ENCODE data around the gene CYLD. TPM values are rescaled to one million over a fixed set of nuclear protein-coding genes. Genes with fewer than 3 reads are reported as not detected.

Gene CYLD
- total RNA-seq, 1 donor from 2014 or later, result 27.8 TPM

DNA sequence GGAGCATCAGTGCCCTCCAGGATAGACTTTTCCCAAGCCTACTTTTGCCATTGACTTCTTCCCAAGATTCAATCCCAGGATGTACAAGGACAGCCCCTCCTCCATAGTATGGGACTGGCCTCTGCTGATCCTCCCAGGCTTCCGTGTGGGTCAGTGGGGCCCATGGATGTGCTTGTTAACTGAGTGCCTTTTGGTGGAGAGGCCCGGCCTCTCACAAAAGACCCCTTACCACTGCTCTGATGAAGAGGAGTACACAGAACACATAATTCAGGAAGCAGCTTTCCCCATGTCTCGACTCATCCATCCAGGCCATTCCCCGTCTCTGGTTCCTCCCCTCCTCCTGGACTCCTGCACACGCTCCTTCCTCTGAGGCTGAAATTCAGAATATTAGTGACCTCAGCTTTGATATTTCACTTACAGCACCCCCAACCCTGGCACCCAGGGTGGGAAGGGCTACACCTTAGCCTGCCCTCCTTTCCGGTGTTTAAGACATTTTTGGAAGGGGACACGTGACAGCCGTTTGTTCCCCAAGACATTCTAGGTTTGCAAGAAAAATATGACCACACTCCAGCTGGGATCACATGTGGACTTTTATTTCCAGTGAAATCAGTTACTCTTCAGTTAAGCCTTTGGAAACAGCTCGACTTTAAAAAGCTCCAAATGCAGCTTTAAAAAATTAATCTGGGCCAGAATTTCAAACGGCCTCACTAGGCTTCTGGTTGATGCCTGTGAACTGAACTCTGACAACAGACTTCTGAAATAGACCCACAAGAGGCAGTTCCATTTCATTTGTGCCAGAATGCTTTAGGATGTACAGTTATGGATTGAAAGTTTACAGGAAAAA, 9.7 kb upstream of the CYLD start:
- peaks cover 23% of the 10 kb centered on the region for H3K27me3 Mint-ChIP-seq (ENCODE audit: unreplicated experiment)
- H3K36me3 Mint-ChIP-seq (ENCODE audit: unreplicated experiment), result no peaks in the 10 kb centered on the region
- no peak for TF ChIP-seq CTCF (IDR thresholded peaks at IDR 0.05)
- H3K4me3 Mint-ChIP-seq (ENCODE audit: unreplicated experiment), result no peak overlapping the region
- peak; percentile 72 for DNase-seq (ENCODE audit: extremely low spot score, unreplicated experiment)
- H3K9me3 Mint-ChIP-seq (ENCODE audit: unreplicated experiment), result no peaks in the 10 kb centered on the region
- H3K27ac Mint-ChIP-seq (ENCODE audit: unreplicated experiment), result no peak overlapping the region
- H3K4me1 Mint-ChIP-seq (ENCODE audit: unreplicated experiment), result no peaks in the 10 kb centered on the region

GRCh38 chr16:50733468-50733867, 8.4 kb upstream of the CYLD start:
- DNase-seq (ENCODE audit: extremely low spot score, unreplicated experiment), result no peak
- no peaks in the 10 kb centered on the region for H3K4me1 Mint-ChIP-seq (ENCODE audit: unreplicated experiment)
- no peaks in the 10 kb centered on the region for H3K36me3 Mint-ChIP-seq (ENCODE audit: unreplicated experiment)
- no peak for TF ChIP-seq CTCF (IDR thresholded peaks at IDR 0.05)
- peaks cover 30% of the 10 kb centered on the region for H3K27me3 Mint-ChIP-seq (ENCODE audit: unreplicated experiment)
- no peaks in the 10 kb centered on the region for H3K9me3 Mint-ChIP-seq (ENCODE audit: unreplicated experiment)
- H3K27ac Mint-ChIP-seq (ENCODE audit: unreplicated experiment), result no peak overlapping the region
- no peak overlapping the region for H3K4me3 Mint-ChIP-seq (ENCODE audit: unreplicated experiment)

DNA sequence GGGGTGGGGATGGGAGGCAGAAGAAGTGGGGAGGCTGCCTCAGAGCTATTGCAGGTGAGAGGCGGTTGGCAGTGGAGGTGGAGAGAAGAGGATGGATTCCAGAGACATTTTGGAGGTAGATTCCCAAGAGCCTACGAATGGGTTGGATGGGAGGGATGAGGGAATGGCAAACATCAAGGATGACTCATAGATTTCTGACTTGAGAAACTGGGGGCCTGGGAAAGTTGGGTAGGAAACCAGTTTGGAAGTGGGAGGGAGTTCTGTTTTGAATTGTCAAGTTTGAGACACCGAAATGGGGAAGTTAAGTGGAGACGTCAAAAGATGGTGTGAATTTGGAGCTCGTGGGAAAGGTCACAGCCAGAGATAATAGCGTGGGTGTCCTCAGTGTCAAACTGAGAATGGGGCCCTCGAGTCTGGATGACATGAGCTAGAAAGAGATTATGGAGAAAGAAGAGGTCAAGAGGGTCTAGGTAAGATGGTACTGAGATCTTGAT, 6.2 kb upstream of the CYLD start:
- Mint-ChIP-seq H3K9me3 (ENCODE audit: unreplicated experiment) (no peaks in the 10 kb centered on the region), H3K4me3 (ENCODE audit: unreplicated experiment) (no peak overlapping the region), H3K27me3 (ENCODE audit: unreplicated experiment) (peaks cover 30% of the 10 kb centered on the region), H3K4me1 (ENCODE audit: unreplicated experiment) (peaks cover 2% of the 10 kb centered on the region), H3K36me3 (ENCODE audit: unreplicated experiment) (no peaks in the 10 kb centered on the region), H3K27ac (ENCODE audit: unreplicated experiment) (no peak overlapping the region)
- no peak for DNase-seq (ENCODE audit: extremely low spot score, unreplicated experiment)
- TF ChIP-seq CTCF (IDR thresholded peaks at IDR 0.05), result no peak

DNA sequence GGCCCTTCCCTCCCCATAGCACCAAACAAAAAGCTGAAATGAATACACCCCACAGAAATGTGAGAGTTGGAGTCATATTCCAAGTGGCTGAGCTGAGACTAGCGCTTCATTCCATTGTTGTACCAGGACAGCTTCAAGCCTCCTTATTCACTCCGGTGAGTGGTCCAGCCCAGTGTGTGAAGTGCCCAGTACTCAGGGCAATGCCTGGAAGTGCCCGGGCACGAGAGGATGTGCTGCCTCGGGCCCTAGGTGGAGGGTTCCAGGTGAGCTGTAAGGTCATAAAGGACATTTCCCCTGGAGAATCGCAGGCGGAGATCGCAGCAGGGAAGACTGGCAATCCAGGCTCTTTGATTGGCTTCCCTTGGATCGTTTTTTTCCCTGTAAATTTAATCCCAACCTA, 5.4 kb upstream of the CYLD start:
- TF ChIP-seq CTCF (IDR thresholded peaks at IDR 0.05), result no peak
- Mint-ChIP-seq H3K4me3 (ENCODE audit: unreplicated experiment) (no peak overlapping the region), H3K36me3 (ENCODE audit: unreplicated experiment) (no peaks in the 10 kb centered on the region), H3K27ac (ENCODE audit: unreplicated experiment) (no peak overlapping the region), H3K4me1 (ENCODE audit: unreplicated experiment) (peaks cover 8% of the 10 kb centered on the region), H3K9me3 (ENCODE audit: unreplicated experiment) (no peaks in the 10 kb centered on the region), H3K27me3 (ENCODE audit: unreplicated experiment) (peaks cover 30% of the 10 kb centered on the region)
- DNase-seq (ENCODE audit: extremely low spot score, unreplicated experiment), result no peak

DNA sequence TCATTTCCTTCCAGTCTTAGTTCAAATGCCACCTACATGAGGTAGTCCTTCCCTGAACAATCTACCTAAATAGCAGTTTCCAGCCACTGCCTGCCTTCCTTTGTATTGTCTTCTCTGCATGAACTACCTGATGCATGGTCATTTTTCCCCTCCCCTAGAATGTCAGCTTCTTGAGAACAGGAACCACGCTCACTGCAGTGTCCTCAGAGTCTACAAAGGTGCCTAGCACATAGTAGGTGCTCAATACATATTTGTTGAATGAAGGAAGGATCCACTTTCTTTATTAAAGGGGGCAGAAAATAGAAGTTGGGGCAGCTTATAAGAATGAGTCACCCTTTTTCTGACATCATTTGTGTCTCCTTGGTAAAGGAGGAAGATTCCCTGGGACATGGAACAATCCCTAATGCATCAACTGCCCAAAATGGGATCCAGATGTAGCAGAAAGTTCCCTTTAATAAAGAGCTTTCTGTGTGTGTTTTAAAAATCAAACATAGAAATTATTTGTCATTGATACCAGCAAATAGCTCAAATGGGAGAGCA, 4.4 kb upstream of the CYLD start:
- no peak for DNase-seq (ENCODE audit: extremely low spot score, unreplicated experiment)

More for the DNA sequence above, 4.4 kb upstream of the CYLD start:
- Mint-ChIP-seq H3K36me3 (ENCODE audit: unreplicated experiment) (no peaks in the 10 kb centered on the region), H3K27me3 (ENCODE audit: unreplicated experiment) (peaks cover 26% of the 10 kb centered on the region), H3K4me1 (ENCODE audit: unreplicated experiment) (peaks cover 9% of the 10 kb centered on the region), H3K9me3 (ENCODE audit: unreplicated experiment) (no peaks in the 10 kb centered on the region), H3K27ac (ENCODE audit: unreplicated experiment) (no peak overlapping the region), H3K4me3 (ENCODE audit: unreplicated experiment) (no peak overlapping the region)
- TF ChIP-seq CTCF (IDR thresholded peaks at IDR 0.05), result no peak

Data from osteocyte (in vitro differentiated cells).